HG03196 (cell line): Measurements from ENCODE around the gene SKIL.

Experiments
- ATAC-seq: cut with Tn5 transposase; IDR thresholded peaks from one replicate; pipeline ENCODE4 v1.9.1; 2021; ENCODE audit not compliant: unreplicated experiment

SKIL gene

DNA sequence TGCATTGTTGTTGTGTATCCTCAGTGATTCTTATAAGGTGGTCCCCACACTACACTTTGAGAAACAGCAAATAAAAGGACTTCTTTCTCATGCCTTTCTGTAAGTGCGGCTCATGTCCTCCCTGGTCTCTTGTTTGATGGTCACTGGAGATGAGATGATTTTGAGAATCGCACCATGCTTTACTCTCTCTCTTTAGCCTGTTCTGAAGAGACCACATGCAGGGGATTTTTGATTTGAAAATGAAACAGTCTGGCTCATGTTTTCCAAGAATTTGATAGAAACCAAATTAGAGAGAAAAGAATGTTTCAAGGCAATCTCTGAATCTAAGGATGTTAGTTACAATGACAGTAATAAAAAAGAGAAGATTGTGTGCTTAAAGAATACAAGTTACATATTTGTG lies 79.2 kb downstream of the SKIL start:
- no peak for ATAC-seq

DNA sequence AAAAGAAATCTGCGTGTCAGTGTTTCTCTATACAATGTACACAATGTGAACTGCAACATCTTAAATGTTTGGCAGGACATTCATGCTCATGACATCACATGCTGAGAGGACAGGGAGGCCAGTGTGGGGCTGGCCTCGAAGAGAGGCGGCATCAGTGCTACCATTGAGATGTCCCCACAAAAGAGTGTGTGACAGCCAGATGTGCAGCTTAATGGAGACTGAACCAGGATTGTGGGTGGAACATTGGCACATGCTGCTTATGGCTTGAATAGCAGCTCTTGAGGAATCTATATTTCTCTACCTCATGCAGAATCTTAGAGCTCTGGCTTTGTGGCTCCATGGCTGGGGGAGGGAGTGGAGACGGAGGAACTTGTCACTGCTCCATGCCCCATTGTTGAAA lies 79.7 kb downstream of the SKIL start:
- no peak for ATAC-seq

DNA sequence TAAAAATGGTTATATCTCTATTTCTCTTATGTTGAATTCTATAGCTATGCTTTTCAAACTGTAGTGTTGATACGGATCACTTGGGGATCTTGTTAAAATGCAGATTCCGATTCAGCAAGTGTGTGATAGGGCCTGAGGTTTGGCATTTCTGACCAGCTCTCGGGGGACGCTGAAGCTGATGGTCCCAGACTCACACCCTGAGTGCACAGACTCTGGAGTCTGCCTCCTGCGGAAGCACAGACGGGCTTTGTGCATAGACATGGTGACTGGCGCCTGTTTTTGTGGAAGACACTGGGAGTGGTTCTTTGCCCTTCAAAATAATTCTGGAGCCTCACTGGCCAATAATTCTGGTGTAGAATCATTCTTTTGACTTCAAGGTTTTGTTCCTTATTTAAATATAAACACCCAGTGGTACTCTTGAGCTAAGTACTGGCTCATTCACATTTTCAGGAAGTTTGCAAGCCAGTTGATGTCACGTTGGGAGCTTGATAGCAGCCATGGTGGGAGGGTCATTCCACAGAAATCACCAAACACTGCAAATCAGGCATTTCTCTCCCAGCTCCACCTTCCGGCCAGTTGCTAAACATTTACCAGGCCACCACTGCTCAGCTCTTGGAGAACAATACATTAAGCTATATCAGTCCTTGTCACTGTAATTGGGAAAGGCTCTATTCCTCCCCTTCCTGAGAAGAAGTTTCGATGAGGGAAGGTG lies 80.3 kb downstream of the SKIL start:
- ATAC-seq, result no peak

DNA sequence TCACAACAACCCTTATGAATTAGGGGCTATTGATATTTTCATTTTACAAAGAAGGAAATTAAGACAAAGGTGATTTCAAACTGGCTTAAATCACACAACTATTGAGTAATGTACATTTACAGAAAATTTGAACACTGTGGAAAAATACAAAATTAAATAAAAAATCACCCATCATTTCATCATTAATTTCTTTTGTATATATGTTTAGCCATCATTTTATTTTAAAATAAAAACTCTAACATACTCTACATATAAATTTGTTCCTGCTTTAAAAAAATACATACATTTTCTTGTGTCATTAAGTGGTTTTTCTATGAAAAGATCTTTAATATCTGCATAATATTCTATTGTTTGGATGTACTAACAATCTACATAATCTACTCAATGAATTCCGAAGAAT lies 81.3 kb downstream of the SKIL start:
- no peak for ATAC-seq

DNA sequence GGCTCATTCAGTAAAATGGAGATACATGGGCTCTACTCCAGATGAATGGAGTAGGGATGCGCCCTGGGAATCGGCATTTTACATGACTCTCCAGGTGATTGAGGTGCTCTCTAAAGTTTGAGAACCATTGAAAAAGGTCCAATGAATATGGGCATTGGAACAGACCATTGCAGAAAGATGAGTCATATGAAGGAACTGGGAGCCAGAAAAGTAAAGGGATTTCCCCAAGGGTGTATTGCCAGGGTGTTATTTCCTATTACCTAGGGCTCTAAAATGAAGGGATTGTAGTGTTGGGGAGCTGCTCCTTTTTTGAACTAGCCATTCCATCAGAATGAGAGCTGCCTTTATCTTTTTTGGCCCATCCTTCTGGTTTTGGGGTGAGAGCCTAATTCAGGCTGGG lies 82.8 kb downstream of the SKIL start:
- ATAC-seq, result no peak

DNA sequence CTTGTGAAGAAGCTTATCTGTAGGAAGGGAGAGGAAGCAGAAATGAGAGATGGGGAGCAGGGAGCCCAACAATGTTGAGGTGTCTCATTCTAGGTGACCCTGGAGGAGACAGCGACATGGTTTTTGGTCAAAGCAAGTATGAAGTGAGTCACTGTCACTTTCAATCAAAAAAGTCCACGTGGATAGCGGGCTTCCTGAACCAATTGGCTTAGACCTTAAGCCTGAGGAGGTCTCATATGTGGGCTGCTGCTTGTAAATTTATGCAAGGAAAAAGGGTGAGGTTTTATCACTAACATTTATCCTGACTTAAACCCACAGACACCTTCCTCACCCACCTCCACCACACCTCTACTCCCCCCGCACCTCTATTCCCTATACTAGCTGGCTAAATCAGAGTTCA lies 83.9 kb downstream of the SKIL start:
- no peak for ATAC-seq

DNA sequence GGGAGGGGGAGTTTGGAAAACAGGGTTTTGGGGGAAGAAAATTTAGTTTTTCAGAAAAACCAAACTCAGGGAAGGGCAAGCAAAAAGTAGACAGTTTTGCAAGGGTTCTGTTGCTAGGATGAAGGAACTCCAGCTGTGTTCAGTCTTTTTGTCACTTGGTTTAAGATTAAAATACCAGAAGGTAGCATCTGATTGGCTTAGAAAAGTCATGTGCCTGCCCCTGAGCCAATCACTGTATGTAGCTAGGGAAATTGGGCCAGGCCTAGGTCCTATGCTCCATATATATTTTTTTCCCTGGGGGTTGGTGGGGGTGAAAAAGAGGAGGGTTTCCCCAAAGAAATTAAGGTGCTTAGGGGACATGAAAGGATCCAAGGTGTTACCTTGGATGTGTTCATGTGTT lies 85.4 kb downstream of the SKIL start:
- no peak for ATAC-seq

DNA sequence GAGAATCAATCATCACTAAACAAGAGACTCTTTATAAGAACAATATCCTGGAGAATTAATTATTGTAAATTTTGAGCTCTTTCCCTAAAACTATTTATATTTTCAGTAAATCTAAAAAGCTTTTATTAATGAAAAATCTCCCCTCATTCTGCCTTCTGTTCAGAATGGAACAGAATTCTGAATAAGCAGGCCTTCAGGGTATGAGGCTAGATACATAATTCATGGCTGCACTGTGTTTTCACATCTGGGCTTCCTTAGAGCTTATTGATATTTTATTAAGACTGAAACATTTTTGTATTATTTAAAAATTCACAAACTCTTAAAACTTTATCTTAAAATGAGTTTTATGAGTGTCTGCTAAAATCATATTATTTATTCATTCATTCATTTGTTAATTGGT lies 85.9 kb downstream of the SKIL start:
- no peak for ATAC-seq
